Natural killer cell (primary cell): ENCODE measurements around the gene SMARCC1. TPM values are rescaled to one million over a fixed set of nuclear protein-coding genes. Genes with fewer than 3 reads are reported as not detected.

Experiments
- ATAC-seq, 3 donors: fragments of 150-1000 bp in 2 of 3; fragments of 200-7000 bp in 1 of 3; cut with Tn5 transposase; 1 replicate in 1 of 3; 2 replicates in 2 of 3; pipeline ENCODE4 v1.10.0; 2021; ENCODE audit warnings: mild to moderate bottlenecking in 2 of 3, moderate library complexity in 2 of 3
- DNase-seq, 2 donors: peaks; one replicate each; pipeline versions ENCODE4 v3.0.0 to v3.0.0-alpha.2; 2013 to 2021; ENCODE audit warnings: mixed read lengths in 1 of 2
- H3K27ac ChIP-seq: one replicate; pipeline ENCODE4 v1.5.1; 2013; ENCODE audit warnings: mild to moderate bottlenecking, low read length
- H3K27me3 ChIP-seq: one replicate; pipeline ENCODE4 v1.6.1; 2013; ENCODE audit warnings: low read length; ENCODE audit not compliant: control insufficient read depth, insufficient read depth
- H3K36me3 ChIP-seq: one replicate; pipeline ENCODE4 v1.6.1; 2013; ENCODE audit warnings: low read length; ENCODE audit not compliant: control insufficient read depth, insufficient read depth
- H3K4me1 ChIP-seq: one replicate; pipeline ENCODE4 v1.6.1; 2013; ENCODE audit warnings: low read length; ENCODE audit not compliant: control insufficient read depth, insufficient read depth
- H3K4me3 ChIP-seq: one replicate; pipeline ENCODE4 v1.5.1; 2013; ENCODE audit warnings: low read length
- H3K9me3 ChIP-seq: one replicate; pipeline ENCODE4 v1.6.1; 2013; ENCODE audit warnings: low read length; ENCODE audit not compliant: control insufficient read depth, insufficient read depth
- H3K27ac Mint-ChIP-seq, 2 donors: one replicate each; pipeline ENCODE4 v1.8.0; 2022; ENCODE audit warnings: mild to moderate bottlenecking in 2 of 2, mixed read lengths in 2 of 2, moderate library complexity in 1 of 2
- H3K27me3 Mint-ChIP-seq, 2 donors: one replicate each; pipeline ENCODE4 v1.8.0; 2022; ENCODE audit warnings: low read depth in 2 of 2, mixed read lengths in 2 of 2
- H3K36me3 Mint-ChIP-seq: one replicate; pipeline ENCODE4 v1.8.0; 2022; ENCODE audit warnings: mixed read lengths
- H3K4me1 Mint-ChIP-seq, 2 donors: one replicate each; pipeline ENCODE4 v1.8.0; 2022; ENCODE audit warnings: mixed read lengths in 2 of 2
- H3K4me3 Mint-ChIP-seq: one replicate; pipeline ENCODE4 v1.8.0; 2022; ENCODE audit warnings: mild to moderate bottlenecking, moderate library complexity, mixed read lengths
- H3K9me3 Mint-ChIP-seq, 2 donors: one replicate each; pipeline ENCODE4 v1.8.0; 2022; ENCODE audit warnings: mixed read lengths in 2 of 2
- WGBS: methylation state at CpG from one replicate; pipeline ENCODE4 v1.1.7; 2013; ENCODE audit warnings: missing lambda C conversion rate; ENCODE audit not compliant: insufficient coverage; 5-methylcytosine and 5-hydroxymethylcytosine counted together
- intact Hi-C: fragments of 100-400 bp; cut with micrococcal nuclease; formaldehyde crosslinking; loops from one replicate; pipeline ENCODE4 v1.14.2; 2022
- total RNA-seq, 4 donors: library from RNA; stranded (reverse); fragments of 120-200 nt in 1 of 4; gene quantifications; one replicate each; pipeline versions ENCODE4 v1.2.3 to v1.2.4, GENCODE V29; 2013 to 2022
- TF ChIP-seq, protein P1 (sequence below): fragments of 200-600 bp; IDR thresholded peaks from one replicate; pipeline ENCODE4 v1.8.0; 2022; ENCODE audit warnings: antibody characterized with exemption

SMARCC1 gene
- total RNA-seq, 3 donors from 2014 or later (not counting 1 experiment from before 2014, with no cell fraction given) = 96.1 to 108 (median 102) TPM

DNA sequence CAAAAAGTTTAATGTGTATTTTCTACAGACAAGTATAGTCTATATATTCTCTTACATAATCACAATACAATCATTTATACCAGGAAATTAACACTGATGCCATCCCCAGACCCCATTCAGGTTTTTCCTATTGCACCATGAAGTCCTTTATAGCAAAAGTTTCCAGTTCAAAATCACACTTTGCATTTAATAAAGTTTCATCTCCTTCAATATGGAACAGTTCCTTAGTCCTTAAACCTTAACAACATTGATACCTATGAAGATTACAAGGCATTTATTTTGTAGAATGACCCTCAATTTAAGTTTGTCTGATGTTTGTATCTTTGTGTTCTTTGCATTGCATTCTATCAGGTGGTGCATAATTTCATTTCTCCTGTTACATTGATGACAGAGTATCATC lies 2.0 kb upstream of the SMARCC1 start:
- Histone ChIP-seq H3K36me3 (no peaks in the 10 kb centered on the region), H3K9me3 (no peaks in the 10 kb centered on the region), H3K27me3 (no peaks in the 10 kb centered on the region), H3K27ac (no peak overlapping the region), H3K4me3 (no peak overlapping the region), H3K4me1 (peaks cover 25% of the 10 kb centered on the region)
- ATAC-seq (no peak), DNase-seq (no peak)
- Mint-ChIP-seq H3K4me3 (peak overlapping the region; percentile 19), H3K36me3 (no peaks in the 10 kb centered on the region), H3K27me3 (peaks cover 0 to 3% of the 10 kb centered on the region in 2 donors), H3K4me1 (peaks cover 23% of the 10 kb centered on the region in 2 donors), H3K27ac (no peak overlapping the region), H3K9me3 (no peaks in the 10 kb centered on the region)
- intact Hi-C loops = loop anchor here (5.0 kb wide), 1 partner anchor 746 kb away; no protein-coding TSS in a partner anchor
- TF ChIP-seq, protein P1, sequence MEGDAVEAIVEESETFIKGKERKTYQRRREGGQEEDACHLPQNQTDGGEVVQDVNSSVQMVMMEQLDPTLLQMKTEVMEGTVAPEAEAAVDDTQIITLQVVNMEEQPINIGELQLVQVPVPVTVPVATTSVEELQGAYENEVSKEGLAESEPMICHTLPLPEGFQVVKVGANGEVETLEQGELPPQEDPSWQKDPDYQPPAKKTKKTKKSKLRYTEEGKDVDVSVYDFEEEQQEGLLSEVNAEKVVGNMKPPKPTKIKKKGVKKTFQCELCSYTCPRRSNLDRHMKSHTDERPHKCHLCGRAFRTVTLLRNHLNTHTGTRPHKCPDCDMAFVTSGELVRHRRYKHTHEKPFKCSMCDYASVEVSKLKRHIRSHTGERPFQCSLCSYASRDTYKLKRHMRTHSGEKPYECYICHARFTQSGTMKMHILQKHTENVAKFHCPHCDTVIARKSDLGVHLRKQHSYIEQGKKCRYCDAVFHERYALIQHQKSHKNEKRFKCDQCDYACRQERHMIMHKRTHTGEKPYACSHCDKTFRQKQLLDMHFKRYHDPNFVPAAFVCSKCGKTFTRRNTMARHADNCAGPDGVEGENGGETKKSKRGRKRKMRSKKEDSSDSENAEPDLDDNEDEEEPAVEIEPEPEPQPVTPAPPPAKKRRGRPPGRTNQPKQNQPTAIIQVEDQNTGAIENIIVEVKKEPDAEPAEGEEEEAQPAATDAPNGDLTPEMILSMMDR = no peak

DNA sequence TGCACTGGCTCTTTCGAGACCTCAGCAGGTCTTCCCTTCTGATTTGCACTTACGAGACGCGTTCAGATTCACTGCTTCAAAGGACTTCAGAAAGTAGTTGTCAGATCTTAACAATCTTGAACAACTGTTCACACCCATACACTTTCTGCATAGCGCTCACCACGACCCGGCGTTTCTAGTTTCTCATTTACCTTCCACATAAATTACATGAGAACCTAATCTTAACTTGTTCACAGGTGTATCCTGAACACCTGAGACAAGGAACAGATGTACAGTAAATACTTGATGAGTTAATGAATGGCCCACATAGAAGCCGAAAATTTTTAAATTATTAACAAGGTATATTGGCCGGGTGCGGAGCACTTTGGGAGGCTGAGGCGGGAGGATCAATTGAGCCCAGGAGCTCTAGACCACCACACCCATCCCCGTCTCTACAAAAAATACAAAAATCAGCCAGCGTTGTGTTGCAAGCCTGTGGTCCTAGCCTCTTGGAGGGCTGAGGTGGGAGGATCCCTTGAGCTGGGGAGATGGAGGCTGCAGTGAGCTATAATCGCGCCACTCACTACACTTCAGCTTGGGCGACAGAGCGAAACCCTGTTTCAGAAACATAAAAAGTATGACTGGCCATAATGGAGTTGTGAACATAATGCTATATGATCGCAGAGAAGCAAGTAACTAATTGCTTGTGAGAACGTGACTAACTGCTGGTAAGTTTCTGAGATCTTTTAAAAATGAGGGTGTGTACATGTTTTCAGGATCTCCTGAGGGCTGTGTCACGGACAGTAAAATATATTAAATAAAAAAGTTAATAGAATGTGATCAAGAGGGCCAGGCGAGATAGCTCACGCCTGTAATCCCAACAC lies 984 bp upstream of the SMARCC1 start:
- Mint-ChIP-seq H3K27me3 (peaks cover 0 to 3% of the 10 kb centered on the region in 2 donors), H3K36me3 (no peaks in the 10 kb centered on the region), H3K27ac (peak overlapping the region; percentile 96 to 99), H3K9me3 (no peaks in the 10 kb centered on the region), H3K4me3 (peak overlapping the region; percentile 90), H3K4me1 (peaks cover 23% of the 10 kb centered on the region in 2 donors)
- peak in 1 of 3 donors; percentile 1 for ATAC-seq
- Histone ChIP-seq H3K9me3 (no peaks in the 10 kb centered on the region), H3K27ac (peak overlapping the region; percentile 94), H3K4me3 (peak overlapping the region; percentile 82), H3K36me3 (no peaks in the 10 kb centered on the region), H3K4me1 (peaks cover 26% of the 10 kb centered on the region), H3K27me3 (no peaks in the 10 kb centered on the region)
- no peak for DNase-seq
- WGBS = 60% methylated on average over 22 of the region's 23 CpGs
- intact Hi-C loops = loop anchor here (5.0 kb wide), 1 partner anchor 745 kb away; no protein-coding TSS in a partner anchor
- TF ChIP-seq, protein P1 = no peak

DNA sequence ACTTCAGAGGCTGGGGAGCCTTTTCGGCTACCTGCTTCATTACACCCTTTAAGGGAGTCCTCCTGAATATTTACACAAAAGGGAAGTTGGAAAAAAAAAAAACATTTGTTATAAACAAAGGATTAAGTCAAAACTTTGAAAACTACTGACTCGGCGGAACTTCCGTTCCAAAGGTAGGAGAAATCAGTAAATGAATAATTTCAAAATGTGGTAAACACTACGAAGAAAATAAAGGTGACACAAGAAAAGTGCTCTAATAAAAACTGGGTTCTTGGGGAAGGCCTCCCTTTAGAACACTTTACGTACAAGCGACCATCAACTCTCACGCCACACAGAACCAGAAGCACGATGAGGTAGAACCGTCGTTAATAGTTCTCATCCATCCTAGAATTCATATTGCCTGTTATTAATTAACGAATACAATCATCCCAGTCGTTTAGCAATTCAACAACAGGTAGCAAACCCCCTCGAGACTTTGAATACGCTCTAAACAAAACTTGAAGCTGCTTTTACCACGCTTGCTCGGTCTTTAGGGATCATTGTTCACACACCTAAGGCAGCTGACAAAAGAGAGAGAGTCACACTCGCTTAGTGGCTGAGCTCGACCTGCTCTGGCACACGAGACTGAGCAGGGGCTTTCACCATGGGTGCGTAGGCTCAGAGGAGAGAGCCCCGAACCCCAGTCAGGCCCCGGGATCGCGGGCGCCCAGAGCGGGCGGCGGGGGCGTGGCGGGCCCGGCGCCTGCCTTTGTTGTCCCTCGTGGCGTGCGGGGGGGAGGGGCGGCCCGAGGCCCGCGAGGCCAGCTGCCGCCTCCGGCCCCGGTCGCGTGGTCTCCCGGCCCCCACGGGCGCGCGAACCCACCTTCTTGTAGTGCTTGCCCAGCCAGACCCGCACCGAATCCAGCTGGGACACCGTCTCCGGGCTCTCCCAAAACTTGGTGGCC lies 680 bp downstream of the SMARCC1 start:
- Histone ChIP-seq H3K4me1 (peaks cover 29% of the 10 kb centered on the region), H3K27ac (peak overlapping the region; percentile 89), H3K36me3 (no peaks in the 10 kb centered on the region), H3K9me3 (no peaks in the 10 kb centered on the region), H3K4me3 (peak overlapping the region; percentile 82), H3K27me3 (no peaks in the 10 kb centered on the region)
- peaks cover 0 to 3% of the 10 kb centered on the region in 2 donors for H3K27me3 Mint-ChIP-seq
- H3K4me1 Mint-ChIP-seq = peaks cover 23% of the 10 kb centered on the region in 2 donors
- TF ChIP-seq, protein P1 = no peak
- ATAC-seq (peak; percentile 59 to 81 (median 66)), DNase-seq (peak; percentile 68 to 89)
- H3K27ac Mint-ChIP-seq = peak overlapping the region; percentile 96 to 99
- intact Hi-C loops = loop anchor here (5.0 kb wide), 1 partner anchor 744 kb away; no protein-coding TSS in a partner anchor
- peak overlapping the region; percentile 90 for H3K4me3 Mint-ChIP-seq
- no peaks in the 10 kb centered on the region for H3K9me3 Mint-ChIP-seq
- no peaks in the 10 kb centered on the region for H3K36me3 Mint-ChIP-seq
- whole genome bisulfite sequencing = under 1% methylated on average over 53 of the region's 54 CpGs
